ENCODE measurements around the gene CAMTA1.

DNA sequence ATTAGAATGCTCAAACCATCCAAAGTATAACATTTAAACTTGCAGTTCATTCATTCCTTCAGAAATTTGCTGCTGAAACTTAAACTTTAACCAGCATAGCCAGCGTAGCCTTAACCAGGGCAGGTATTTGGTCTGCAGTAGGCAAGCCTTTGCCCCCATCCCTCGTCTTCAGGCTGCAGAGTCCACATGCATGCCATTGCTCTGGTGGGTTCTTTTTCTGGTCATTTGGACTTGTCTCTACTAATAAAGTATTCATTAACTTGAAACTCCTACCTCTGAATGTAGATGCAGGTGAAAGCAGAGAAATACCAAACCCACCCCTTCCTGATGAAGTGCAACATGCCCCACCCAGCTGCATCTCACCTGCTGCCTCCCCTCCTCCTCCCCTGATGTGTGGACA, 100.2 kb downstream of the CAMTA1 start:
- TF ChIP-seq, protein P1, sequence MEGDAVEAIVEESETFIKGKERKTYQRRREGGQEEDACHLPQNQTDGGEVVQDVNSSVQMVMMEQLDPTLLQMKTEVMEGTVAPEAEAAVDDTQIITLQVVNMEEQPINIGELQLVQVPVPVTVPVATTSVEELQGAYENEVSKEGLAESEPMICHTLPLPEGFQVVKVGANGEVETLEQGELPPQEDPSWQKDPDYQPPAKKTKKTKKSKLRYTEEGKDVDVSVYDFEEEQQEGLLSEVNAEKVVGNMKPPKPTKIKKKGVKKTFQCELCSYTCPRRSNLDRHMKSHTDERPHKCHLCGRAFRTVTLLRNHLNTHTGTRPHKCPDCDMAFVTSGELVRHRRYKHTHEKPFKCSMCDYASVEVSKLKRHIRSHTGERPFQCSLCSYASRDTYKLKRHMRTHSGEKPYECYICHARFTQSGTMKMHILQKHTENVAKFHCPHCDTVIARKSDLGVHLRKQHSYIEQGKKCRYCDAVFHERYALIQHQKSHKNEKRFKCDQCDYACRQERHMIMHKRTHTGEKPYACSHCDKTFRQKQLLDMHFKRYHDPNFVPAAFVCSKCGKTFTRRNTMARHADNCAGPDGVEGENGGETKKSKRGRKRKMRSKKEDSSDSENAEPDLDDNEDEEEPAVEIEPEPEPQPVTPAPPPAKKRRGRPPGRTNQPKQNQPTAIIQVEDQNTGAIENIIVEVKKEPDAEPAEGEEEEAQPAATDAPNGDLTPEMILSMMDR (IDR thresholded peaks at IDR 0.05; ENCODE audit: insufficient read depth, low read depth, low read length): no peak
- TF ChIP-seq EZH2 (IDR thresholded peaks at IDR 0.05; ENCODE audit: insufficient read depth, low read length): no peak

All from astrocyte (in vitro differentiated cells and primary cell).